ENCODE data around the gene UFC1. TPM values are rescaled to one million over a fixed set of nuclear protein-coding genes. Genes with fewer than 3 reads are reported as not detected.

The UFC1 gene
- total and polyA plus RNA-seq, 2 experiments from 2014 or later: 57.5 to 77.0 TPM

DNA sequence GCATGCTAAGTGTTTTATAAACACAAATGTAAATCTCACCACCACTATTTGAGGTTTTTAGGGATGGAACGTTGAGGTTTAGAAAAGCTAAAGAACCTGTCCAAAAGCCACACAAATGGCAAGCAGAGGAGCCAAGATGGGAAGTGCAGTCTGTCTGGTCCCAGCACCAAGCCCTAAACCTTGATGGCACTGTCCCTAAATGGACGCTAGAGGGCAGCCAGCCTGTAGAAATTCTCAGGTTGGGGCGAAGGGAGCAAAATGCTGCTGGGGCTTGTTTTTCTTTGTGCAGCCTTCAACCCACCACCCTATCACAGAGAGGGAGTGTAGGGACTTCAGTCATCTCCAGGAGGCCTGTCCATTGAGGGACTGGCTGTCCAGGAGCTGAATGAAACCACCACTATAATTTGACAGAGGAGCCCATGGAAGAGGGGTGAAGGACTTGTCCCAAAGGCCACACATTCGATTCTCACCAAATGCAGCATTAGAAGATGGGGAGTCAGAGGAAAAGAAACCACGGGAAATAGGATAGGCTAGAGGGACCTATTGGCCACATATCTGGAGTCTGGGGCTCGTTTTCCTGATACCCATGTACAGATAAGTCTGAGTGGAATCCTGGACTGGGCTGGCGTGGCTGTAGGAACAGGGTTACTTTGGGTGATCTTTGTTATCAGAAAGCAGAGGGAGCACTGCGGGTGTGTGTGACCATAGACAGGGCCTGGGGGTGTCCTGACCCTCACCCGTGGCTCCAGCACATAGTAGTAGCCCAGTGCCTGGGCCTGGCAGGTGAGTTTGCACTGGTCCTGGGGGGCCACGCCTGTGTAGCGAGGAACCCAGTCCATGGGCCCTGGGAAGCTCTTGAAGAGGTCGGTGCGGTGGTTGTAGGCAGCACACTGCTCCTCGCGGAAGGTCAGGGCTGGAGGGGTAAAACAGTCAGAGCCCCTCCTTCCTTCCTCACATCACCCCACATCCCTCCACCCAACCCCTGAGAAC lies 39.0 kb downstream of the UFC1 start:
- H3K36me3 Mint-ChIP-seq (ENCODE audit: low read depth): peaks cover 11% of the 10 kb centered on the region; the same call in 2 of the 3 replicates

More for the DNA sequence above, 39.0 kb downstream of the UFC1 start:
- ATAC-seq (peak; percentile 76), DNase-seq (ENCODE audit: low spot score) (peak; percentile 93)
- TF ChIP-seq CTCF (conservative IDR thresholded peaks at IDR 0.05; ENCODE audit: low read depth in 2 of 2) (peak; percentile 88 to 94), EZH2 (IDR thresholded peaks at IDR 0.05; ENCODE audit: low read depth, unreplicated experiment) (no peak), ZNF114 (CRISPR knock-in tag; IDR thresholded peaks at IDR 0.05) (no peak), NANOG (IDR thresholded peaks at IDR 0.05; ENCODE audit: borderline replicate concordance) (no peak), ZNF331 (CRISPR knock-in tag; IDR thresholded peaks at IDR 0.05; ENCODE audit: low read depth) (no peak)
- TF ChIP-seq, protein P1, sequence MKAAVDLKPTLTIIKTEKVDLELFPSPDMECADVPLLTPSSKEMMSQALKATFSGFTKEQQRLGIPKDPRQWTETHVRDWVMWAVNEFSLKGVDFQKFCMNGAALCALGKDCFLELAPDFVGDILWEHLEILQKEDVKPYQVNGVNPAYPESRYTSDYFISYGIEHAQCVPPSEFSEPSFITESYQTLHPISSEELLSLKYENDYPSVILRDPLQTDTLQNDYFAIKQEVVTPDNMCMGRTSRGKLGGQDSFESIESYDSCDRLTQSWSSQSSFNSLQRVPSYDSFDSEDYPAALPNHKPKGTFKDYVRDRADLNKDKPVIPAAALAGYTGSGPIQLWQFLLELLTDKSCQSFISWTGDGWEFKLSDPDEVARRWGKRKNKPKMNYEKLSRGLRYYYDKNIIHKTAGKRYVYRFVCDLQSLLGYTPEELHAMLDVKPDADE (IDR thresholded peaks at IDR 0.05): no peak
- TF ChIP-seq, protein P2, sequence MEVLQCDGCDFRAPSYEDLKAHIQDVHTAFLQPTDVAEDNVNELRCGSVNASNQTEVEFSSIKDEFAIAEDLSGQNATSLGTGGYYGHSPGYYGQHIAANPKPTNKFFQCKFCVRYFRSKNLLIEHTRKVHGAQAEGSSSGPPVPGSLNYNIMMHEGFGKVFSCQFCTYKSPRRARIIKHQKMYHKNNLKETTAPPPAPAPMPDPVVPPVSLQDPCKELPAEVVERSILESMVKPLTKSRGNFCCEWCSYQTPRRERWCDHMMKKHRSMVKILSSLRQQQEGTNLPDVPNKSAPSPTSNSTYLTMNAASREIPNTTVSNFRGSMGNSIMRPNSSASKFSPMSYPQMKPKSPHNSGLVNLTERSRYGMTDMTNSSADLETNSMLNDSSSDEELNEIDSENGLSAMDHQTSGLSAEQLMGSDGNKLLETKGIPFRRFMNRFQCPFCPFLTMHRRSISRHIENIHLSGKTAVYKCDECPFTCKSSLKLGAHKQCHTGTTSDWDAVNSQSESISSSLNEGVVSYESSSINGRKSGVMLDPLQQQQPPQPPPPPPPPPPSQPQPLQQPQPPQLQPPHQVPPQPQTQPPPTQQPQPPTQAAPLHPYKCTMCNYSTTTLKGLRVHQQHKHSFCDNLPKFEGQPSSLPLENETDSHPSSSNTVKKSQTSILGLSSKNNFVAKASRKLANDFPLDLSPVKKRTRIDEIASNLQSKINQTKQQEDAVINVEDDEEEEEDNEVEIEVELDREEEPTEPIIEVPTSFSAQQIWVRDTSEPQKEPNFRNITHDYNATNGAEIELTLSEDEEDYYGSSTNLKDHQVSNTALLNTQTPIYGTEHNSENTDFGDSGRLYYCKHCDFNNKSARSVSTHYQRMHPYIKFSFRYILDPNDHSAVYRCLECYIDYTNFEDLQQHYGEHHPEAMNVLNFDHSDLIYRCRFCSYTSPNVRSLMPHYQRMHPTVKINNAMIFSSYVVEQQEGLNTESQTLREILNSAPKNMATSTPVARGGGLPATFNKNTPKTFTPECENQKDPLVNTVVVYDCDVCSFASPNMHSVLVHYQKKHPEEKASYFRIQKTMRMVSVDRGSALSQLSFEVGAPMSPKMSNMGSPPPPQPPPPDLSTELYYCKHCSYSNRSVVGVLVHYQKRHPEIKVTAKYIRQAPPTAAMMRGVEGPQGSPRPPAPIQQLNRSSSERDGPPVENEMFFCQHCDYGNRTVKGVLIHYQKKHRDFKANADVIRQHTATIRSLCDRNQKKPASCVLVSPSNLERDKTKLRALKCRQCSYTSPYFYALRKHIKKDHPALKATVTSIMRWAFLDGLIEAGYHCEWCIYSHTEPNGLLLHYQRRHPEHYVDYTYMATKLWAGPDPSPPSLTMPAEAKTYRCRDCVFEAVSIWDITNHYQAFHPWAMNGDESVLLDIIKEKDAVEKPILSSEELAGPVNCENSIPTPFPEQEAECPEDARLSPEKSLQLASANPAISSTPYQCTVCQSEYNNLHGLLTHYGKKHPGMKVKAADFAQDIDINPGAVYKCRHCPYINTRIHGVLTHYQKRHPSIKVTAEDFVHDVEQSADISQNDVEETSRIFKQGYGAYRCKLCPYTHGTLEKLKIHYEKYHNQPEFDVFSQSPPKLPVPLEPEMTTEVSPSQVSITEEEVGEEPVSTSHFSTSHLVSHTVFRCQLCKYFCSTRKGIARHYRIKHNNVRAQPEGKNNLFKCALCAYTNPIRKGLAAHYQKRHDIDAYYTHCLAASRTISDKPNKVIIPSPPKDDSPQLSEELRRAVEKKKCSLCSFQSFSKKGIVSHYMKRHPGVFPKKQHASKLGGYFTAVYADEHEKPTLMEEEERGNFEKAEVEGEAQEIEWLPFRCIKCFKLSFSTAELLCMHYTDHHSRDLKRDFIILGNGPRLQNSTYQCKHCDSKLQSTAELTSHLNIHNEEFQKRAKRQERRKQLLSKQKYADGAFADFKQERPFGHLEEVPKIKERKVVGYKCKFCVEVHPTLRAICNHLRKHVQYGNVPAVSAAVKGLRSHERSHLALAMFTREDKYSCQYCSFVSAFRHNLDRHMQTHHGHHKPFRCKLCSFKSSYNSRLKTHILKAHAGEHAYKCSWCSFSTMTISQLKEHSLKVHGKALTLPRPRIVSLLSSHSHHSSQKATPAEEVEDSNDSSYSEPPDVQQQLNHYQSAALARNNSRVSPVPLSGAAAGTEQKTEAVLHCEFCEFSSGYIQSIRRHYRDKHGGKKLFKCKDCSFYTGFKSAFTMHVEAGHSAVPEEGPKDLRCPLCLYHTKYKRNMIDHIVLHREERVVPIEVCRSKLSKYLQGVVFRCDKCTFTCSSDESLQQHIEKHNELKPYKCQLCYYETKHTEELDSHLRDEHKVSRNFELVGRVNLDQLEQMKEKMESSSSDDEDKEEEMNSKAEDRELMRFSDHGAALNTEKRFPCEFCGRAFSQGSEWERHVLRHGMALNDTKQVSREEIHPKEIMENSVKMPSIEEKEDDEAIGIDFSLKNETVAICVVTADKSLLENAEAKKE (CRISPR knock-in tag; IDR thresholded peaks at IDR 0.05): no peak
- peaks cover 25% of the 10 kb centered on the region for H3K4me1 Mint-ChIP-seq
- Histone ChIP-seq H3K4me2 (no peak overlapping the region), H3K4me3 (no peak overlapping the region), H3K9me2 (ENCODE audit: insufficient read depth) (no peaks in the 10 kb centered on the region), H4K20me1 (replicated peaks; ENCODE audit: insufficient read depth) (no peaks in the 10 kb centered on the region), H3K27me3 (ENCODE audit: insufficient read depth) (no peaks in the 10 kb centered on the region), H3K4me1 (ENCODE audit: insufficient read depth) (peaks cover 19% of the 10 kb centered on the region), H3F3A (replicated peaks; ENCODE audit: low read depth) (0 out of 2 replicates have a peak, but pooled peaks cover 3% of the 10 kb centered on the region), H3K79me2 (replicated peaks; ENCODE audit: insufficient read depth) (no peaks in the 10 kb centered on the region), H3K36me3 (ENCODE audit: insufficient read depth) (no peaks in the 10 kb centered on the region), H2AFZ (no peak overlapping the region), H3K27ac (ENCODE audit: low read depth) (no peak overlapping the region)
- no peaks in the 10 kb centered on the region for H3K9me3 Mint-ChIP-seq
- no peak overlapping the region for H3K27ac Mint-ChIP-seq
- H3K27me3 Mint-ChIP-seq (ENCODE audit: insufficient read depth, low read depth, poor library complexity): peaks cover 6% of the 10 kb centered on the region
- H3K4me3 Mint-ChIP-seq: no peak overlapping the region; the same call in 2 of the 3 replicates
